Heart left ventricle (tissue), 16 donors: ENCODE results near the gene CHD5. TPM values are rescaled to one million over a fixed set of nuclear protein-coding genes. Genes with fewer than 3 reads are reported as not detected.

ENCODE experiments used
- ATAC-seq, 4 donors: fragments of 200-7000 bp; cut with Tn5 transposase; one replicate each; pipeline ENCODE4 v1.9.1; 2020 to 2022; ENCODE audit warnings: moderate library complexity in 4 of 4, mild to moderate bottlenecking in 3 of 4, moderate number of reproducible peaks in 1 of 4
- DNase-seq, 5 donors: peaks; one replicate each; pipeline ENCODE4 v3.0.0-alpha.2; 2020
- H3K27ac ChIP-seq, 12 donors: fragments of 200-600 bp; sonication (generic) in 4 of 12; one replicate each; pipeline versions ENCODE4 v1.5.0 to v1.8.0; 2016 to 2022; ENCODE audit warnings: mild to moderate bottlenecking in 2 of 12
- H3K27me3 ChIP-seq, 9 donors: fragments of 200-600 bp; sonication (generic) in 2 of 9; one replicate each; pipeline versions ENCODE4 v1.5.1 to v1.8.0; 2016 to 2022; ENCODE audit warnings: mild to moderate bottlenecking in 3 of 9
- H3K36me3 ChIP-seq, 9 donors: fragments of 200-600 bp; sonication (generic) in 2 of 9; one replicate each; pipeline versions ENCODE4 v1.5.0 to v1.8.0; 2018 to 2022; ENCODE audit warnings: mild to moderate bottlenecking in 2 of 9
- H3K4me1 ChIP-seq, 12 donors: fragments of 200-600 bp; sonication (generic) in 4 of 12; one replicate each; pipeline versions ENCODE4 v1.5.0 to v1.8.0; 2016 to 2022; ENCODE audit warnings: mild to moderate bottlenecking in 3 of 12
- H3K4me3 ChIP-seq, 12 donors: fragments of 200-600 bp; sonication (generic) in 4 of 12; one replicate each; pipeline versions ENCODE4 v1.5.0 to v1.8.0; 2017 to 2022; ENCODE audit warnings: mild to moderate bottlenecking in 9 of 12, moderate library complexity in 4 of 12
- H3K9me3 ChIP-seq, 12 donors: fragments of 200-600 bp; sonication (generic) in 4 of 12; one replicate each; pipeline versions ENCODE4 v1.5.0 to v1.8.0; 2016 to 2022; ENCODE audit warnings: mild to moderate bottlenecking in 1 of 12
- CTCF ChIP-seq, 12 donors: fragments of 200-600 bp; sonication (generic) in 4 of 12; IDR thresholded peaks; one replicate each; pipeline versions ENCODE4 v1.5.0 to v1.8.0; 2018 to 2022; ENCODE audit warnings: antibody characterized with exemption in 12 of 12, mild to moderate bottlenecking in 5 of 12
- POLR2A ChIP-seq, 2 donors: fragments of 450-650 bp; IDR thresholded peaks; one replicate each; pipeline ENCODE4 v1.6.1; 2017; ENCODE audit warnings: antibody characterized with exemption in 2 of 2, mild to moderate bottlenecking in 2 of 2, moderate library complexity in 2 of 2
- WGBS, 4 donors: extraction: QIAGEN DNeasy Blood & Tissue Kit in 2 of 4; methylation state at CpG; one replicate each; pipeline versions ENCODE4 v1.1.5 to v1.1.7; 2013 to 2018; 5-methylcytosine and 5-hydroxymethylcytosine counted together
- intact Hi-C, 10 donors: fragments of 100-400 bp; cut with DNase I; formaldehyde crosslinking; loops; one replicate each; pipeline versions ENCODE4 v1.11.1 to v1.14.2; 2022
- polyA plus RNA-seq, 2 donors: library from polyadenylated mRNA; stranded (reverse); fragments of 200-250 nt; gene quantifications; one replicate each; pipeline ENCODE4 v1.2.3, GENCODE V29; 2013
- total RNA-seq, 9 donors: library from RNA; depleted of rRNA in 2 of 9; stranded (reverse); fragments of >200 nt in 2 of 9; fragmentation: NEBNext Ultra II Directional in 3 of 9; extraction: Animal tissue kit (Norgen Biotek cat#: 25700) in 3 of 9; gene quantifications; one replicate each; pipeline versions ENCODE4 v1.1.0 to v1.2.4, GENCODE V29; 2016 to 2023
- donor health status: ischemic (EF 13 %, LVEDD 7.1; RV severe dilation, severe dysfunction).
- donor health status: healthy with polysubstance abuse.
- donor health status: DM: no; HTN: yes; CAD: no.
- donor health status: DM: no; HTN: no; CAD: no.
- donor health status: ischemic (EF 25% LVEDD 6.9; RV normal size, moderate dysfunction).
- donor health status: ischemic (EF 25% LVEDD 5.7; RV mildly dilated, moderate dysfunction).
- donor health status: healthy.
- donor health status: DM: yes; HTN: yes; CAD: no.
- donor health status: ischemic (EF 35%, LVEDD 5.7; RV mildly dilated, moderate dysfunction).
- donor health status: nonischemic (EF 11% LVEDD 7.7; RV severe dilation, severe dysfunction).
- donor health status: DM: yes; HTN: yes; CAD: no.
- donor health status: PGD.
- donor health status: ischemic (EF 29% LVEDD 5.4; RV normal size, mild dysfunction).
- donor health status: nonischemic (EF 23%, LVEDD 6.1; RV moderate dilation, normal function).

Gene CHD5
- total and polyA plus RNA-seq, 11 donors: 0.07 to 1.3 (median 0.22) TPM; not detected in 2

DNA sequence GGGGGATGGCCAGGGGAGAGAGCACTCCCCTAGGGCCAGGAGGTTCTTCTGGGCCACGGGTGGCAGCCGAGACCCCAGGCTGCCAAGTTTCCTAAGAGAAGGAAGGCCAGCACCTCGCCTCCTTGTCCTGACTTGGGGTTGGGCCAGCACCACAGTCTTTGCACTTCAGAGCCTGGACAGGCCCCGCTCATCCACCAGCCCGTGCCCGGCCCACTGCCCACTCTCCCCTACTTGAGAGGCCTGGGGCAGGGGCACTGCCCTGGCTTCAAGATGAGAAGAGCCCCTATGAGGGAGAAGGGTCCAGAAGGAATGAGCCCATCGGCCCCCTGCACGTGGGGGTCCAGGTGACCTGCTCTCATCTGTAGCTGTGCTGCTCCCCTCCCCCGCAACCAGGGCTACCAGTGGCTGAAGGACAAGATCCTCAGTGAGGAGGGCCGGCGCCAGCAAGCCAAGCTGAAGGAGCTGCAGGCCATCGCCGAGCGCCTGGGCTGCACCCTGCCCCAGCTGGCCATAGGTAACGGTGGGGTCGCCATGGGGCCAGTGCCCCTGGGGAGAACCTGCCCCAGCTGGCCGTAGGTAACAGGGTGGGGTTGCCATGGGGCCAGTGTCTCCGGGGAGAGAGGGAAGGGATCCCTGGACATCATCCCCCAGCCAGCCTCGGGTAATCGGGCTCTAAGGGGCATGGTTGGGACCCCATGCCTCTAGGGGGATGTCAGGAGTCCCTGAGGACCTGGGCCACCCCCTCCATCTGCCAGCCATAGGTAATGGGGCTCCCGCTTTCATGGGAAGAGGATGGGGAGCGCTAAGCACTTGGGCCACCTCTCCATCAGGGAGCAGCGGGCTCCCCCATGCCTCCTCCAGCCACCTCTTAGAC lies 83.6 kb downstream of the CHD5 start:
- no peaks in the 10 kb centered on the region for H3K9me3 ChIP-seq
- H3K4me3 ChIP-seq: no peak overlapping the region
- TF ChIP-seq CTCF (IDR thresholded peaks at IDR 0.05): no peak
- intact Hi-C loops: no loop called here
- no peak for ATAC-seq
- no peaks in the 10 kb centered on the region for H3K27me3 ChIP-seq
- peaks cover 0 to 52% (median 0%) of the 10 kb centered on the region in 9 donors for H3K36me3 ChIP-seq
- 87 to 91% (median 89%) methylated on average over 10 to 23 of the region's 23 CpGs for WGBS, 4 donors
- peaks cover 0 to 14% (median 0%) of the 10 kb centered on the region in 12 donors for H3K4me1 ChIP-seq
- peak in 2 of 5 donors; percentile 27 to 42 for DNase-seq
- H3K27ac ChIP-seq: no peak overlapping the region

DNA sequence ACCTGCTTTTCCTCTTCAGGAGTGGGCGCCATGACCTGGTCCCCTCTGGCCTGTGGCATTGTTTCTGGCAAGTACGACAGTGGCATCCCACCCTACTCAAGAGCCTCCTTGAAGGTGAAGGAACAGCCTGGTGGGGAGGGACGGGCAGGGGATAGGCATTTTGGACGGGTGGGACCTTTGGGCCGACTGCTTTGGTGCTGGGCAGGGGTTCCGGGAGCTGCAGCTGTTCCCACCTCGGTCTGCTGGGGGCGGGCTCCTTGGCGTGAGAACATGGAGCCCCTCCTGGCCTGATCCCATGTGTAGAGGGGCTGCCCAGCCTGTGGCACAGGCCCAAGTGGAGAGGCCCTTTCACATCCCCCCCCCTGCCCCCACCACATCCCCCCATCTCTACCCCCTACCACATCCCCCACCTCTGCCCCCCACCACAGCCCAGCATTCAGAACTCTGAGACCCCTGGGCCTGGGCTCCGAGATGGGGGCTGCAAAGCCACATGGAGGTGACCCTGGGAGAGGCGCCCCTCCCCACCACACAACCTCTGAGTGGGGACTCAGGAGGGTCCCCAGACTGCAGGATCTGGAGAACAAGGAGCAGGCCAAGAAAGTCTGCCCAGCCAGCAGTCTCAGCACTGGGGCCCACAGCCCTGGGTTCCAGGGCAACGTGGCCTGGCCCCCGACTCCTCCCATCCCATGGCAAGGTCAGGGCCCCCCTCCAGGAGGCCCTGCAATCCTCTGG lies 84.4 kb downstream of the CHD5 start:
- no peak overlapping the region for H3K27ac ChIP-seq
- no peaks in the 10 kb centered on the region for H3K27me3 ChIP-seq
- DNase-seq (peak in 2 of 5 donors; percentile 14 to 37), ATAC-seq (no peak)
- 82 to 93% (median 87%) methylated on average over 6 to 13 of the region's 13 CpGs for WGBS, 4 donors
- no peak overlapping the region for H3K4me3 ChIP-seq
- H3K9me3 ChIP-seq: no peaks in the 10 kb centered on the region
- intact Hi-C loops: no loop called here
- TF ChIP-seq POLR2A (IDR thresholded peaks at IDR 0.05) (no peak), CTCF (IDR thresholded peaks at IDR 0.05) (no peak)
- H3K4me1 ChIP-seq: peaks cover 0 to 14% (median 0%) of the 10 kb centered on the region in 12 donors
- H3K36me3 ChIP-seq: peaks cover 0 to 54% (median 0%) of the 10 kb centered on the region in 9 donors

DNA sequence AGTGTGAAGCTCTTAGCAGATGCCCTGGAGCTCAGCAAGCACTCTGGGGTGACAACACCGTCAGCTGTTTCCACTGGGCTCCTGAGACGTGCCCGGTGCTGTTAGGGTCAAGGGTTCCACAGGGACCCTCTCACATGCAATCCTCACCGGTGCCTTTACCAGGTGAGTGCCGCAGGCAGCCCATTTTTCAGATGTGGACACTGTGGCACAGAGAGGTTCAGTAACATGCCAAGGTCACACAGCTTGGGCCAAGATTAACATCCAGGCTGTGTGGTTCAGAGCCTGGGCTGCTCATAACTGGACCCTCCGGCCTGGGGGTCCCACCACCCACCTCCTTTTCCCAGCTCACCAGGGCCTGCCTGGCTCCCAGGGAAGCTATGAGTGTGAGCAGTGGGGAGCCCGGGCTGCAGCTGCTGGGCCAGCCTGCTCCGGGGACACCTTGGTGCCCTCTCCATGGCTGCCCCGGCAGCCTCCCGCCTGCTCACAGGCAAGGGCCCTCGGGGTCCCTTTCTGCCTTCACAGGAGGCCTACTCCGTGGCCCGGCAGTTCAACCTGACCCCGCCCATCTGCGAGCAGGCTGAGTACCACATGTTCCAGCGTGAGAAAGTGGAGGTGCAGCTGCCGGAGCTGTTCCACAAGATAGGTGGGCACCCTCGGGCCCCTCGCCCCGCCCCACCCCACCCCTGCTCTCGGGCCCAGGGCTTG lies 85.2 kb downstream of the CHD5 start:
- DNase-seq (peak in 2 of 5 donors; percentile 18 to 45), ATAC-seq (no peak)
- no peaks in the 10 kb centered on the region for H3K9me3 ChIP-seq
- intact Hi-C loops: no loop called here
- no peaks in the 10 kb centered on the region for H3K27me3 ChIP-seq
- H3K36me3 ChIP-seq: peaks cover 0 to 58% (median 0%) of the 10 kb centered on the region in 9 donors
- no peak overlapping the region for H3K27ac ChIP-seq
- WGBS, 4 donors: 89 to 94% (median 92%) methylated on average over 7 to 21 of the region's 21 CpGs
- TF ChIP-seq CTCF (IDR thresholded peaks at IDR 0.05): no peak
- no peak for TF ChIP-seq POLR2A (IDR thresholded peaks at IDR 0.05)
- H3K4me3 ChIP-seq: no peak overlapping the region
- peaks cover 0 to 14% (median 0%) of the 10 kb centered on the region in 12 donors for H3K4me1 ChIP-seq
